NT2/D1 (cell line): ENCODE results near the gene PARK7.

Experiments
- DNase-seq: peaks from one replicate; pipeline ENCODE4 v3.0.0-alpha.2; 2011; ENCODE audit warnings: low read depth, low spot score
- H3K27me3 ChIP-seq: 2 replicates; pipeline ENCODE4 v1.6.0; 2011; ENCODE audit warnings: mild to moderate bottlenecking; ENCODE audit not compliant: insufficient read length, insufficient read depth
- H3K36me3 ChIP-seq: 2 replicates; pipeline ENCODE4 v1.6.1; 2011; ENCODE audit warnings: mild to moderate bottlenecking, low read length, mixed read lengths; ENCODE audit not compliant: insufficient read depth, insufficient read length
- H3K4me1 ChIP-seq: 2 replicates; pipeline ENCODE4 v1.5.1; 2011; ENCODE audit not compliant: insufficient read depth, insufficient read length
- H3K4me3 ChIP-seq: 2 replicates; pipeline ENCODE4 v1.5.1; 2011; ENCODE audit warnings: low read depth; ENCODE audit not compliant: insufficient read length
- H3K9ac ChIP-seq: 2 replicates; pipeline ENCODE4 v1.6.0; 2011; ENCODE audit warnings: low read depth; ENCODE audit not compliant: insufficient read length
- H3K9me3 ChIP-seq: 2 replicates; pipeline ENCODE4 v1.5.1; 2011; ENCODE audit warnings: mild to moderate bottlenecking, low read length; ENCODE audit not compliant: insufficient read depth
- SUZ12 ChIP-seq: IDR thresholded peaks from 2 replicates; pipeline ENCODE4 v1.6.1; 2011; ENCODE audit not compliant: insufficient read length, insufficient read depth; ENCODE audit errors: extremely low read depth
- YY1 ChIP-seq: IDR thresholded peaks from 2 replicates; pipeline ENCODE4 v1.6.1; 2011; ENCODE audit not compliant: insufficient read length, insufficient read depth
- ZNF274 ChIP-seq: IDR thresholded peaks from 2 replicates; pipeline ENCODE4 v1.6.1; 2011; ENCODE audit warnings: mild to moderate bottlenecking, low read depth, low read length

Gene PARK7

GRCh38 chr1:8022395-8023286, 61.1 kb downstream of the PARK7 start:
- H3K36me3 ChIP-seq: no peaks in the 10 kb centered on the region
- no peak overlapping the region for H3K4me3 ChIP-seq
- no peak for DNase-seq
- no peaks in the 10 kb centered on the region for H3K9me3 ChIP-seq
- TF ChIP-seq SUZ12 (no peak), ZNF274 (no peak), YY1 (no peak)
- H3K4me1 ChIP-seq: peaks cover 4% of the 10 kb centered on the region
- no peak overlapping the region for H3K9ac ChIP-seq
- peaks cover 5% of the 10 kb centered on the region for H3K27me3 ChIP-seq

DNA sequence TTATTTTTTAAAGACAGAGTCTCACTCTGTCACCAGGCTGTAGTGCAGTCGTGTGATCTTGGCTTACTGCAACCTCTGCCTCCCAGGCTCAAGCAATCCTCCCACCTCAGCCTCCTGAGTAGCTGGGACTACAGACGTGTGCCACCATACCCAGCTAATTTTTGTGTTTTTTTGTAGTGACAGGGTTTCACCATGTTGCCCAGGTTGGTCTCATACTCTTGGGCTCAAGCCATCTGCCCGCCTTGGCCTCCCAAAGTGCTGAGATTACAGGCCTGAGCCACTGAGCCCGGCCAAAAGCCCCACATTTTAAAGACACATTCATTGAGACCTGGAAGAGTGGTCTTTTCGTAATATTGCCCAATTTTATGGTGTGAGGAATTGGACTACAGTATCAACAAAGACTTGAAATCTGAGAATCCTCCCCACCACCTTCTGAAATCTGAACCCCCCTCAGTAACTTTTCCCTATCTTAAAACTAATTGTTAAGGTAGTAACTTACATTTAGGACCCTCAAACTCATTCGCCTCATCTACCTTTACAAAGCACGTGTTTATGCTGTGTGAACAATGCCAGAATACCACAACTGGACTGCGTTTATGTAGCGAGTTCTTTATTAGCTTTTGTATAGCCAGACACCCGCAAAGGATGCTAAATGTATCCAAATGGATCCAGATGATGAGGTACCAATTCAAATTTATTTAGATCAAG, 61.9 kb downstream of the PARK7 start:
- Histone ChIP-seq H3K9ac (no peak overlapping the region), H3K27me3 (peaks cover 5% of the 10 kb centered on the region), H3K36me3 (no peaks in the 10 kb centered on the region), H3K4me1 (peaks cover 4% of the 10 kb centered on the region), H3K4me3 (no peak overlapping the region), H3K9me3 (no peaks in the 10 kb centered on the region)
- no peak for DNase-seq
- TF ChIP-seq SUZ12 (no peak), YY1 (no peak)

GRCh38 chr1:8023995-8024313, 62.4 kb downstream of the PARK7 start:
- no peak for TF ChIP-seq SUZ12
- TF ChIP-seq YY1: no peak
- TF ChIP-seq ZNF274: no peak
- peaks cover 4% of the 10 kb centered on the region for H3K4me1 ChIP-seq
- no peaks in the 10 kb centered on the region for H3K9me3 ChIP-seq
- no peaks in the 10 kb centered on the region for H3K36me3 ChIP-seq
- no peak overlapping the region for H3K9ac ChIP-seq
- no peak overlapping the region for H3K4me3 ChIP-seq
- DNase-seq: no peak
- peaks cover 5% of the 10 kb centered on the region for H3K27me3 ChIP-seq

DNA sequence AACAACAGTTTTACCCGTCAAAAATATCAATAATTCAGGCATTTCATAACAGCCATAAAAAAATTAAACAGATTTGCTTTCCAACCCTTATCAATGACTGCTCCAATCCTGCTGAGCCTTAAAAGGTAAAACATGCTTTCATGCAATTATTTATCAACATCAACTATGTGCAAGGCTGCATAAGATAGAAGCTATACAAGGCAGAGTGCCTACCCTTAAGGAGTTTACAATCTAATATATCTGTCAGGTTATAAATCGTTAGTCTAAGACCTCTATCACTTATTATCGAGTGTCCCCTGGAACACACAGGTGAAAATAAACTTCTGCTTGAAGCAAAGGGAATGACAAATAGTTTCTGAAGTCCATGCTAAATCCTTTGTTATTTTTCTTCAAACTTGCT, 62.8 kb downstream of the PARK7 start:
- TF ChIP-seq ZNF274 (no peak), YY1 (no peak), SUZ12 (no peak)
- H3K9me3 ChIP-seq: no peaks in the 10 kb centered on the region
- peak overlapping the region; percentile 86 for H3K4me3 ChIP-seq
- no peaks in the 10 kb centered on the region for H3K36me3 ChIP-seq
- peaks cover 5% of the 10 kb centered on the region for H3K27me3 ChIP-seq
- no peak overlapping the region for H3K9ac ChIP-seq
- DNase-seq: no peak
- peaks cover 4% of the 10 kb centered on the region for H3K4me1 ChIP-seq

DNA sequence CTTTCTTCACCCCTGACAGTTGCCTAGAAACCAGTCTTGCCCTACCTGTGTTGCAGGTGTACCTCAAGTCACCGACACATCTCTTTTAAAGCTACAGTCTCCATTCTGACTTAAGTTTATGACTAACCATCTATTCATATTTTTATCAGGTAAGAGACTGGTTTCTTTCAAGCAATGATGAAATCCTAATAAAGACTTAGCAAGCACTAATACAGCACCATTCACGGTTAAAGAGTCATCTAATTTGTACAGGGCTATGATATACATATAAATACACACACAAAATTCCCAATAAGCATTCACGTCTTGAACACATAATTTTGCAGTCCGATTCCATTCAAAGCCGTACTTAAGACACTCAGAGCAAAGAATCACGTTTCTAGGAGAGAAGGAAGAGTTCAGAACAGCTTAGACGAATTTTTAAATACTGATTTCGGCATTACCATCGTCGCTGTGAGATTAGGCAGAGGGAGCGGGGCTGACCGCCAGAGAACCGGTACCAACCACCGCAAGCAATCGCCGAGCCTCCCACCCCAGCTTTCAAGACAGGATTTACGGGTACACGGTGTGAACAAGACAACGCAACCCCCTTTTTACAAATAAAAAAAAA, 63.7 kb downstream of the PARK7 start:
- Histone ChIP-seq H3K4me3 (peak overlapping the region; percentile 86), H3K9ac (peak overlapping the region; percentile 89), H3K4me1 (peaks cover 4% of the 10 kb centered on the region)

GRCh38 chr1:8025671-8026144, 64.2 kb downstream of the PARK7 start:
- Histone ChIP-seq H3K36me3 (no peaks in the 10 kb centered on the region), H3K4me1 (peaks cover 4% of the 10 kb centered on the region), H3K9me3 (no peaks in the 10 kb centered on the region), H3K27me3 (peaks cover 5% of the 10 kb centered on the region), H3K9ac (peak overlapping the region; percentile 89), H3K4me3 (peak overlapping the region; percentile 86)
- DNase-seq: no peak
- TF ChIP-seq ZNF274 (no peak), YY1 (no peak), SUZ12 (no peak)

More for the DNA sequence above, 63.7 kb downstream of the PARK7 start:
- Histone ChIP-seq H3K27me3 (peaks cover 5% of the 10 kb centered on the region), H3K9me3 (no peaks in the 10 kb centered on the region), H3K36me3 (no peaks in the 10 kb centered on the region)
- no peak for DNase-seq
- TF ChIP-seq YY1: no peak
- TF ChIP-seq SUZ12: no peak
- TF ChIP-seq ZNF274: no peak
